GM21367 (cell line): ENCODE results near the gene MYADML2.

Experiments used
- ATAC-seq: cut with Tn5 transposase; IDR thresholded peaks from one replicate; pipeline ENCODE4 v1.9.1; 2021; ENCODE audit not compliant: unreplicated experiment

The MYADML2 gene

GRCh38 chr17:81912441-81913309 lies 34.4 kb downstream of the MYADML2 start:
- ATAC-seq = no peak

GRCh38 chr17:81911969-81912368 lies 35.1 kb downstream of the MYADML2 start:
- no peak for ATAC-seq

GRCh38 chr17:81911277-81911961 lies 35.6 kb downstream of the MYADML2 start, which contains the start of gene PCYT2:
Gene PCYT2 (minus strand): TSS chr17:81911399. CDS start chr17:81911355, 44 bp downstream.
- ATAC-seq = peak; percentile 56

- ATAC-seq = no peak
These were observed 36.2 kb downstream of the MYADML2 start for GRCh38 chr17:81910840-81911276.

- no peak for ATAC-seq
These were observed 36.8 kb downstream of the MYADML2 start for GRCh38 chr17:81909966-81910839.

- no peak for ATAC-seq
These were observed 37.8 kb downstream of the MYADML2 start for GRCh38 chr17:81909231-81909630.

GRCh38 chr17:81908793-81909192 lies 38.2 kb downstream of the MYADML2 start:
- no peak for ATAC-seq

- no peak for ATAC-seq
These were observed 39.6 kb downstream of the MYADML2 start for GRCh38 chr17:81907219-81908145.

- no peak for ATAC-seq
These were observed 40.4 kb downstream of the MYADML2 start for GRCh38 chr17:81906476-81907218.

- ATAC-seq = no peak
These were observed 41.0 kb downstream of the MYADML2 start for GRCh38 chr17:81905993-81906392.

- ATAC-seq = no peak
These were observed 41.6 kb downstream of the MYADML2 start for GRCh38 chr17:81905424-81905875.

- no peak for ATAC-seq
These were observed 42.2 kb downstream of the MYADML2 start for GRCh38 chr17:81904600-81905423.

- ATAC-seq = no peak
These were observed 43.0 kb downstream of the MYADML2 start for GRCh38 chr17:81903896-81904599.

- no peak for ATAC-seq
These were observed 43.6 kb downstream of the MYADML2 start for GRCh38 chr17:81903415-81903831.

GRCh38 chr17:81902653-81903414 lies 44.2 kb downstream of the MYADML2 start:
- no peak for ATAC-seq

GRCh38 chr17:81902023-81902652 lies 44.9 kb downstream of the MYADML2 start, which contains the start of gene NPB:
Gene NPB (plus strand): TSS chr17:81902238. CDS start chr17:81902278, 40 bp downstream.
- ATAC-seq = no peak
